CMK (cell line): Measurements from ENCODE around the gene ZNF580.

Source experiments
- DNase-seq: peaks from one replicate; pipeline ENCODE4 v3.0.0-alpha.2; 2010; ENCODE audit warnings: low read depth

ZNF580 gene

DNA sequence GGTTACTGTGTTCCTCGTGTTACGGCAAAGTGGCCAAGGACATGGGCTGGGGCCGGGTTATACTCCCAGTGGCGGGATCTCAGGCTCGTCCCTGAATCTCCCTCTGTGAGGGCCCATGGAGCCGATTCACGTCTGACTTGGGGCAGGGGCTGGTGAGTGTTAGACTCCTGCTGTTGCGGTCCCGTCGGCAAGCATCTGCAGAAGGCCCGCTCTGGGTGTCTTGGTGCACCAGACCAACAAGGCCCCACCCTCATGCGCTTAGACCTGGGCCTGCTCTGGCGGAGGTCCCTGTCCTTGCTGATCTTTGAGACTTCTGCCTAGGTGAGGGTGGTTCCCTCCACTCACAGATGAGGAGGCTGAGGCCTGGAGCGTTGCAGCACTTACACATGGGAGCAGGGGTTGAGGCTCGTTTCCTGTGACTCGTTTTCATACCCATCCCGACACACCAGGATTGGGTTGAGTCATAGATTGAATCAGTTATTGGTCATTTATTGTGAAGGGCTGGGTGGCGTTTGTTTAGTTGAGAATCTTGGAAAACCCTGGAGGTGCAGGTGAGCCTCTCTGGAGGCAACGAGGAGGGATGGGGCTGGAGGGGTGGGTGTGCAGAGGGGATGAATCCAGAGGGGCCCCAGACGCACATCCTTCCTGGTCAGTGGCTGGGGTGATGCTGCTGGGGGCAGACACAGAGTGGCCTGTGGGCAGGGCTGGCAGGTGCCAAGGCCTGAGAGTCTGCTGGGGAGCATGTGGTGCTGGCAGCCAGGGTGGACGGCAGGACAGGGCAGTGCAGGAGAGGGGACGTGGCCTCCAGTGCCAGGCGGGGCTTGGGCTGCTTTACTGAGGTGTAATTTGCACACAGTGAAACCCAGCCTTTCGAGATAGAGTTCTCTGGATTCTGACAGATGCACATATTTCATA, 38.8 kb downstream of the ZNF580 start:
- no peak for DNase-seq

DNA sequence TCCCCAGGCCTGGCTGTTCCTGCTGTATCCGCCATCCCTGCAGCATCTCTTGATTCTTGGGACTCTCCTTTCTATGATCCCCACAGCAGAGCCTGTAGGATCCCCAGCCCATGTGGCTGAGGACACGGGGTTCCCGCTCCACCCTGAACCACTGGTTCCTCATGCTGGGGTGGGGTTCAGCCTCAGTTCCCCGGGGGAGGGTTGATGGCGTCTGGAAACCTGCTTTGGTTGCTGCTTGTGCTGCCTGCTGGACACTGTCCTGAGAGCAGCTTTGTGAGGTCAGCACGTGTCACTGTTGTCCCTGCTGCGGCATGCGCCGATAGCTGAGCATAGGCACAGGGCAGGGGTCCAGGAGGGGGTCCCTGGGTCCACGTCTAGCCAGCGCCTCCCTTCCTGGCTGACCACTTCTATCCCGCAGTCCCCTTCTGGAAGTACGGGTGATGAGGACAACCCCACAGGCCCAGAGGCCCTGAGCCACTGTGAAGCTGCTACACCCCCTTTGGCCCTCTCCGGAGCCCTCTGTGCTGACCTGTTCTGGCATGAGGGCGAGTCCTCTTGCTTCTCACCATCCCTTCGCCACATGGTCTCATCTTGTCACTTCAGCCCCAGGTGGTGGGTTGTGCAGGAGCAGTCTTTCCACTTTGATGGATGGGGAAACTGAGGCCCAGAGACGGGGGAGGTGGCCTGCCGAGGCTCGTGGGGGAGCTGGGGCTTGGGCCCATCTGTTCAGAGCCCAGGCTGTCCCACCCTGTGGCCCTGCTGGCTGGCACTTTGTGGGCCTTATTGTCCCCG, 39.7 kb downstream of the ZNF580 start:
- no peak for DNase-seq

DNA sequence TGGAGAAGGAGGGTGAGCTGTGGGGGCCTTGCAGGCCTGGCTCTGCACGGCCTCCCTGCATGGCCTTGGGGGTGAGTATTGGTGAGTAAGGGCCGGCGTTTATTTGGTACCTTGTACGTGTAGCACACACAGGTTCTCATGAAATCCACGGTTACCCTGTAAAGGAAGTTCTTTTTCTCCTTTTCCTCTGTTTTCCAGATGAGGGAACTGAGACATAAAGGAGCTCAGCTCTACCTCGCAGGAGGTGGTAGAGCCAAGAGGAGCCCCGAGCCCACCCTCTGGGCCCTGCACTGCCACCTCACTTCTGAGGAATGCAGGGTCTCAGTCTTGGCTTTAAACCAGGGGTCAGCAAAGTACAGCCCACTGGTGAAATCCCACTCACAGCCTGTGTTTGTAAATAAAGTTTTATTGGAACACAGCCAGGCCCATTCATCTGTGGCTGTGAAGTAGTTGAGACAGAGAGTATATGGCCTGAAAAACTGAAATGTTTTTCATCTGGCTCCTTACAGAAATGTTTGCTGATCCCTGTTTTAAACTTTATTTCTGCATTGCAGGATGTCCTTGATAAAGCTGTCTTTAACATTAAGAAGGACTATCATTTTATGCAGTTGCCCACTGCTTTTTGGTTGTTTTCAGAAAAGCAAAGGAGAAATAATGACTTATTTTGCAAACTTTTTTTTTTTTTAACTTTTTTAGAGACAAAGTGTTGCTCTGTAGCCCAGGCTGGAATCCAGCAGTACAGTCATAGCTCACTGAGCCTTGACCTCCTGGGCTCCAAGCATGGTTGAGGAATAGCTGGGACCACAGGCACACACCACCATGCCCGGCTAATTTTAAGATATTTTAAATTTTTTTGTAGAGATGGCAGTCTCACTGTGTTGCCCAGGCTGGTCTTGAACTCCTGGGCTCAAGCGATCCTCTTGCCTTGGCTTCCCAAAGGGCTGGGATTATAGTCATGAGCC, 40.6 kb downstream of the ZNF580 start:
- no peak for DNase-seq

DNA sequence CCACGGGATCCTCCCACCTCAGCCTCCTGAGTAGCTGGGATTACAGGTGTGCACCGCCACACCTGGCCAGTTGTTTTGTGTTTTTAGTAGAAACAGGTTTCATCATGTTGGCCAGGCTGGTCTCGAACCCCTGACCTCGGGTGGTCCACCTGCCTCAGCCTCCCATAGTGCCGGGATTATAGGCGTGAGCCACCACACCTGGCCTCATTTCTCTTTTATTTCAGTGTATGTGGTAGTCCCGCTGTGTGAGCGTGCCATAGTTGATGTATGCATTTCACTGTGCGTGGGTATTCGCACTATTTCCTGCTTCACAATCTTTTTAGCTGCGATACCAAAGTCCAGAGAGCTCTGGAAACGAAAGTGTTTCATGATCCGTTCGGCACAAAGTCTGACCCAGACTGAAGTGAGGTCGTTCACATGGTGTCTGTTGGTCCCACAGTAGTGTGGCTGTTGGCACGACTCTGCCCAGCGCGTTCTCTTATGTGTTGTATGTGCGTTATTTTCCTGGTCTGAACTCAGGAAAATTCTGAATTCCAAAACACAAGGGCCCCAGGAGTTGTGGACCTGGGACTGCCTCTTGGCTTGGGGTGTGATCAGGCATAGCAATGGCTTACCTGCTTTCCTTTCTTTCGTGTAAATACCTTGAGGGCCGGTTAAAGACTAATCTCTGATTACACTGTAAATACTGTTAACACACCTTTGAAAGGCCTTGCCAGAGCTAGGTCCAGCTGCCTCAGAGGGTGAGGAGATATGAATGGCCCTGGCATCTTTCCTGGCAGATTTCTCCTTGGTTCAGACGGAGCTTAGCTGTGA, 42.9 kb downstream of the ZNF580 start:
- DNase-seq: no peak

- no peak for DNase-seq
Observed at GRCh38 chr19:55684946-55685681, 44.3 kb downstream of the ZNF580 start.

DNA sequence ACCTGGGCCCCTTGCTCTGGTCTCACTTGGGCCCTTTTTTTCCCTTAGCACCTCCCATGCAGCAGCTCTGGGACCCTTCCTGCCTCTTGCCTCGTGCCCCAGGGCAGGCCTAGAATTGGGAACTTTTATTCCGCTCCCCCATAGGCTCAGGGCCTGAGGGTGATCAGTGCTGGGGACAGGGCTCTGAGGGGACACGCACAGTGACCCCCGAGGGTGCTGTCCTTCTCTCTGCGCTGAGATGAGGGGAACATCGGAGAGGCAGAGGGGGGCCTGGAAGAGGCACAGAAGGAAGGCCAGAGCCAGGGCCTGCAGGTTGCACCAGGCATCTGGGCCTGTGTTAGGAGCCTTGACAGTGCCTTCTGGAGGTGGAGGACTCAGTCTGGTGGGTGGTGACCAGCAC, 45.0 kb downstream of the ZNF580 start:
- DNase-seq: no peak

DNA sequence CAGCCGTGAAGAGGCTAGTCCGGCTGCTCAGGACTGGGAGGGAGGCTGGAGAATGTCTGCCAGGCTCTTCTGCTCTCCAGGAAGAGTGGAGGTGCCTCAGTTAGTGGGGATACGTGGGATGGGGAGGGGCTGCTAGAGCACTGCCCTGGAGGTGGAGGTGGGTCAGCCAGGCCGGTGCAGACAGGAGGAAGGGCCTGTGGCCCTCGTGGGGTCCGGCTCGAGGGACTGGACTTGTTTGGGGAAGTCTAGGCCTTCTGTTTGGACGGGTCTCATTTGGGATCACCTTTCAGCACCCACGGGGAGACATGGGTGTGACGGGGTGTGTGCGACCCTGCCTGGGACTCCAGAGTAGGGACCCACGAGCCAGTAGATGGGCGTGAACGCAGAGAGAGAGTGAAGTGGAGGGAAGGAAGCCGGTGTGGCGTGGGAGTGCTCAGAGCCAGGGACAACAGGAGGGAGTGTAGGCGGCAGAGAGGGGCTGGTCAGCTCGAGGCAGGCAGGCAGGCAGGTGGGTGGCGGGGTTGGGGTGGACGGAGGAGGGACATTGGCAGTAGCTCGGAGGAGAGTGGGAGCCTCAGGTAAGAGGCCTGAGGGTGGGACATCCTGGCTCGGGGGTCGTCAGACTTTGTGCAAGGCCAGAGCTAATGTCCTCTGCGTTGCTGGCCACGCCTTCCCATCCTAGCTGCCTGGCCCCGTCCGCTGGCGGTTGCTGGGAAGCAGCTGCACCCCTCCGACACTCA, 45.7 kb downstream of the ZNF580 start:
- DNase-seq: no peak

DNA sequence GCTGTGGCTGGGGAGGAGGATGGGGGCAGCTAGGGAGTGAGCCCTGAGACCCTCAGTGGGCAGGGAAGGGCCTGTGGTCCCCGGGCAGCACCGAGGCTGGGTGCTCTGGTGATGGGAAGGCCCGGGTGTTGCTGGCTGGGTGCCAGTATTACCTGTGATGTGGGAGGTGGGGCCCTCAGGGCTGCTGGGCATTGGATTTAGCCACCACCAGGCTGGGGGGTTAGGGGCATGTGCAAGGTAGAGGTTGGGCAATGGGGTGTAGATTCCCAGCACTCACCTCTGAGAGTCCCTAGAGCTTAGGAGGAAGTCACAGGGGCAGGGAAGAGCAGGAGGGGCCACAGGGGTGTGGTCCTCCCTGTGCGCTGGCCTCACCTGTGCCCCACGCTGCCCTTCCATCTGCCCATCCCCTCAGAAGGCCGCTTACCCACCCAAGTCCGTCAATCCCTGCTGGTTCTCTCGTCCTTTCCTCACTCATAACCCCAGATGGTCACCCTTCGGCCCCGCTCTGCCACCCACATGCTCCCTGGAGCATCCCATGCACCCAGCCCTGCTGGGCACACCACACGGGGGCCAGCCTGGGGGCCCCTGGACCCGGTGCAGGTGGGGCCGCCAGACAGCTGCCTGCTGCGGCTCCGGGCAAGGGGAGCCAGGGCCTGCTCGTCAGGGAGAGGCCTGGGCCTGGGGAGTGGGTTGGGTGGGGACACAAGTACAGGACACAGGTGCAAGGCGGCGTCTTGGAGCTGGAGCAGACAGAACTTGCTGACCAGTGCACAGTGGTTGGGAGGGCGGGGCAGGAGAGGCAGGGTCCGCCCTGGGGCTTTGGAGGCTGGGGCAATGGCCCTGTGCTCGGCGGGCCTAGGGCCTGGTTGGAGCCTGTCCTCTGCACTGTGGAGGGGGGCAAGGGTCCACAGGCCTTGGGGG, 46.7 kb downstream of the ZNF580 start:
- DNase-seq: no peak

- no peak for DNase-seq
Observed at GRCh38 chr19:55688422-55689218, 47.8 kb downstream of the ZNF580 start.

DNA sequence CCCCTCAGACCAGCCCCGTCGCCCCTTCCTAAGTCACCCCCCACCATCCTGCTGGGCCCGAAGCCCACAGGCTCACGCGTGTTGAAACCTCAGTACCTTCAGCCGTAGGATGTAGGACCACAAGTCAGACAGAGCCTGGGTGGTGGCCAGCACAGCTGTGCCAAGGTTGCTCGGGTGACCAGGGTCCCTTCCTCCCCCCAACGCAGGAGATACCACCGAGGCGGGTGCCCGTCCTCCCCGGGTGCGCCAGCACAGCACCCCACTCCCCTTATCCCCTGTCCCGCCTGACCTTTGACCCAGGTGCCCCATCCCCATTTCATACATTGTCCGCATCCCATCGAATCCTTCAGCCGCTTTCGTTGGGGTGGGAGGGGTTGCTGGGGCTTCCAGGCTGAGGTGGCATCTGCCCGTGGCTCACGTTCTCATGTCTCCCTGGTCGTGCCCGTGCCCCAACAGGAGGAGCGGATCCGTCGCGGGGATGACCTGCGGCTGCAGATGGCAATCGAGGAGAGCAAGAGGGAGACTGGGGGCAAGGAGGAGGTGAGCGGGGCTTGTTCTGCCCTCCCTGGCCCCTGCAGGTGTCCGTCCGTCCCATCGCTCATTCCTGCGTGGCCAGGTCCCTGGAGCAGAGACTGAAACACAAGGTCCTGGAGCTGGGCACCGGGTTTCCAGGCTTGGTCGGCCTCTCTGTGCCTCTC, 48.8 kb downstream of the ZNF580 start:
- DNase-seq: no peak

- no peak for DNase-seq
Observed at GRCh38 chr19:55690109-55690768, 49.4 kb downstream of the ZNF580 start.

DNA sequence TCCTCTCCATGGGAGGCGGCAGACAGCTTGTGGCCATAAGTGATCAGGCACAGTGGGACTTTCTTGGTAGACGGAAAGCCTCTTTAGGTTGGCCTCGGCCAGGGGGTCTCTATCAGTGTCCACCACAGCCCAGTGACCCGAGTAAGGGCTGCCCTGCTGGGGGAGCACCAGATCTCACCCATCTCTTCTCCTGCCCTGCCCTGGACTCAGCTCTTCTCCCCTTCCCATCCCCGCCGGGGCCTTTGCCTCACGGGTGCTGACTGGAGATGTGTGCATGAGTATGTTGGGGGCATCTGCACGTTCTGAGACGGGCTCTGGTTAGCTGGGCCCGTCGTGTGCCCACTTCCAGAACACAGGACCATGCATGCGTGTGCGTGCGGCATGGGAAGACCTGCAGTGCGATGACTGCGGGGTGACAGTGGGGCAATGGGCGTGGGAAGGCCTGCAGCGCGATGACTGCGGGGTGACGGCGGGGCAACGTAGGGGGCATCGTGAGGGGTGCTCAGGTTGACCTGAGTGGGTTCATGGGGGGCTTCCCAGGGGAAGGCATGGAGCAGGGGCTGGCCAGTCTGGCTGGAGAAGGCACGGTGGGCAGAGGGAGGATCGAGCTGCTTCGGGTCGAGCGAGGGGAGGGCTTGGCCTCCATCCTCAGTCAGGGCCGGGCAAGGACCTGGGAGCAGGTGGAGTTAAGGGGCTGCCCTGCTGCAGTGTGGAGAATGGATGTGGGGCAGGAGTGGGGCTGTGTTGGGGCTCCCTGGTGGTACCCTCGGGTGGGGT, 50.2 kb downstream of the ZNF580 start:
- DNase-seq: no peak

- DNase-seq: no peak
Observed at GRCh38 chr19:55691561-55692481, 51.0 kb downstream of the ZNF580 start.

DNA sequence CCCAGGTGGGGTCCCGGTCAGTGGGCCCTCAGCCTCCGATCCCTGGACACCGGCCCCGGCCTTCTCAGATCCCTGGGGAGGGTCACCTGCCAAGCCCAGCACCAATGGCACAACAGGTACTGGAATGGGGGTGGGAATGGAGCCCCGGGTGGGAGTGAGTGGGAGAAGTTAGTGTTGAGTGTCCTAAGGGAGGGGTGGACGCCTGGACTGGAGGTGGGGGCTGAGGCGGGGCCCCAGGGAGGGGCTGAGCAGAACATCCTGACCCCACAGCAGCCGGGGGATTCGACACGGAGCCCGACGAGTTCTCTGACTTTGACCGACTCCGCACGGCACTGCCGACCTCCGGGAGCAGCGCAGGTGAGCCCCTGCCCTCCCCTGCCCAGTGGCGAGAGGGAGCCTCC, 51.9 kb downstream of the ZNF580 start:
- DNase-seq: no peak
